Inflammatory macrophage treated with lipopolysaccharide for 1 hour (primary cell): Measurements from ENCODE around the gene TMEM236.

Source experiments
- DNase-seq, 2 donors: peaks; one replicate each; pipeline ENCODE4 v3.0.0-alpha.2; 2020 to 2022

Gene TMEM236

DNA sequence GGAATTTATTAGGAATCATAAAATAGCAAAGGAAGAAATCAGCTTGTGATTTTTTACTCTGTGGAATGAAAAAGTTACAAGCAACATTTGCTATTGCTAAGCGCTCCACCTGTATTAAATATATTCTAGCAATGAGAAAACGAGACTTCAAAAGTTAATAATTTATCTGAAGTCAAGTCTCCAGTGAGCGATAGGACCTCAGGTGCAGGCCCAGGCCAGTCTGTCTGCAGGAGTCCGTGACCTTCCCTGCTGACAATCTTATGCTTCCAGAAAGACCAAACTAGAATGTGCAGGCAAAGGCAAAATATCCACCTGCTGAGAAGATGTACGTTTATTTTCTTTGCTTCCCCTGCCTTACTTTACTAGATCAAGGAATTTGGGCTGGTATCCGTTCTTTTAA lies 79.9 kb downstream of the TMEM236 start:
- no peak for DNase-seq

DNA sequence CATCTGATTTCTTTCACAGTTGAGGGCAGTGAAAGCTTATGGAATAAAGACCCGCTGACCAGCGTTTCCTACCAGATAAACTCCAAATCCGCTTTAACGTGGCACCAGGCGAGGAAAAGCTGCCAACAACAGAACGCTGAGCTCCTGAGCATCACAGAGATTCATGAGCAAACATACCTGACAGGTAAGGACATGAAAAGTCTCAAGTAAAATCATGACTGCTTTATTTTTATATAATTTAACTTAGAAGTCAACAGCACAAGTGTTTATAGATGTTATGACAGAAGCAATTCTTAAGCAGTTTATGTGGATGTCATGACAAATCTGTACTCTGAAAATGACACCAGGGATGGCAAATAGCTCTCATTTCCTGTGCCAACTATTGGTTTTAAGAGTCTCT lies 81.7 kb downstream of the TMEM236 start:
- DNase-seq = no peak

DNA sequence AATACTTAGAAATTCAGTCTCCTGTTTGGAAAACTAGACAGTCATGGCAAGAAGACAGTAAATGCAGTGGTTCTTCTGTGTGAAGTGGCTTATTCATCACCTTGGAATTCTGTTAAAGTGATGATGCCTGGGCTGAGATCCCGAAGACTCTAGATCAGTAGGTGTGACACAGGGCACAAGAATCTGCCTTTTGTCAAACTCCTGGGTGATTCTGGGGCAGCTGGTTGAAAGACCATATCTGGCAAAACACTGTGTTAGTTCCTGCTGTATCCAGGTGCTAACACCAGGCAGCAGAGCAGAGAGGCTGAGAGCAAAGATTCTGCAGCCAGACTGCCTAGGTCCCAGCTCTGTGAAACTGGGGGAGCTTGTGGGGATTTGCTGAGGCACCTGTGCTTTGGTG lies 83.7 kb downstream of the TMEM236 start:
- no peak for DNase-seq

DNA sequence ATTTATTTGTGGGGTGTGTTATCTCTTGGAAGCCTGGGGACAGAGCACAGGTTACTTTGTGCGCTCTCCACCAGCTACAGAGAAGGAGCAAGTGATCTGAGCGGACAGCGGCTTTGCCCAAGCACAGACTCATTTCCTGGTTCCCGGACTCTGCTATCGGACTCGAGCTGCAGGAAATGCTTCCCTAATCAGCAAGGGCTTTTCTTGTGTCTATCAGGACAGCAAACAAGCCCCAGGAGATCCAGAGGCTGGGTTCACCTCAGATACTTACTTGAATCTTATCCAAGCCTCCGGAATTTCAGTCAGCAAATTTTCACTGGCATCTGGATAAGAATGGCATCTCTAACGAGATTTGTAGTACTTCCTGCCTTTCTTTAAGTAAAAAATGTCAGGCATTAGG lies 84.9 kb downstream of the TMEM236 start:
- peak in 1 of 2 donors; percentile 43 for DNase-seq

DNA sequence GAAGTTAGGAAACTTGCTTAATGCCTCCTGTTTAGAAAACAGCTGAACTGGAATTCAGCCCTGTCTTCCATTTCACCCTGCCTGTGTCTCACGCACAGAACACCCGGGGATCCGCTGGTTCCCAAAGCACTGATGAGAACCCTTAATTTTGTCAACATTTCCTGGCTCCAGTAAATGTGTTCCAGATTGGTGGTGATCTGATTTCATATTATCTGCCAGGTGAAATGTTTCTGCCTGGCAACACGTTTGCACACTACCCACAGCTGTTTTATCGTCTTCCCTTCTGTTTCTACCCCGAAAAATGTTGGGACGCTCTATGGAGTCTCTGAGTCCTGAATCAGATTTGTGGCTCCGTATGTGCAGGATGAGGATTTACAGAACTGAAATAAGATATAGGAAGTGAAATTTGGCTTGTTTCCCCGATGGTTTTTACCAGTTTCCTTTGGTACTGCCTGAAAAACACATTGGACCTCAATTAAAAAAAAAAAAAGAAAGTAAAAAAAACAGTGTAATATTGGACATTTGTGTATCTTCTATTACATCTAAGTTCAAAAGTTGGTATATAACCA lies 86.2 kb downstream of the TMEM236 start:
- peak; percentile 58 to 68 for DNase-seq

DNA sequence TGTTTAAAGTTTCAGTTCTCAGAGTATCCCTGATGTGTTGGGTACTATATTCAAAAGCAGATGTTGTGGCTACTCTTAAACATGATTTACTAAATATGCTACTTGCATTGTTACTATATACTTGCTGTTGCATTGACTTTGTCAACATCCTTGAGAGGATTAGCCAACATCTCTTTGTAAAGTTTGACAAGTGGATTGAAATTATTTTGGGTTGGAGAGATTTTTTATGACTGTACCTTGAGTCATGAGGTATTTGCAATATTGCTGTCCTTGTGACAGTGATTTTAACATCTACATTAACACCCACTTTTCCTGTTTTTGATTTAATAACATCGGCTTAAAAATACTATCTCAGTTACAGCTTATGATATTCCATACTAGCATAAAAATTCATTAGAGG lies 89.0 kb downstream of the TMEM236 start:
- DNase-seq = peak; percentile 66 to 84

DNA sequence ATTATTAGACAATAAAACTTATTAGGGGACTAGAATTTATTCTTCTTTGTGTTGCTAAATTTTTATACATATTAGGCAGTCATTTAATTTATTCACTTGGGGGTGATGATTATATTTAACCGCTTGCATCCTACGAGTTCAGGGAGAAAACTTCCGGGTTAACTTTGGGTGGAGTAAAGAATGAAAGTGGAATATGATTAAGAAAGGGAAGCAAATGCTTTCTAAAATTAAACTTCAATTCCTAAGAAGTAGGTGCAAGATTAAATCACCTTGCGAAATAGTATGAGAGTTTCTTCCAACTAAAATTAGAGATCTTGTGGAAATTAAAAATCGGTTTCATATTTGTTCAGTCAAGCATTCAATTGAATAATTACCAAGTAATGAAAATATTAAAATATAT lies 90.6 kb downstream of the TMEM236 start:
- DNase-seq = no peak

DNA sequence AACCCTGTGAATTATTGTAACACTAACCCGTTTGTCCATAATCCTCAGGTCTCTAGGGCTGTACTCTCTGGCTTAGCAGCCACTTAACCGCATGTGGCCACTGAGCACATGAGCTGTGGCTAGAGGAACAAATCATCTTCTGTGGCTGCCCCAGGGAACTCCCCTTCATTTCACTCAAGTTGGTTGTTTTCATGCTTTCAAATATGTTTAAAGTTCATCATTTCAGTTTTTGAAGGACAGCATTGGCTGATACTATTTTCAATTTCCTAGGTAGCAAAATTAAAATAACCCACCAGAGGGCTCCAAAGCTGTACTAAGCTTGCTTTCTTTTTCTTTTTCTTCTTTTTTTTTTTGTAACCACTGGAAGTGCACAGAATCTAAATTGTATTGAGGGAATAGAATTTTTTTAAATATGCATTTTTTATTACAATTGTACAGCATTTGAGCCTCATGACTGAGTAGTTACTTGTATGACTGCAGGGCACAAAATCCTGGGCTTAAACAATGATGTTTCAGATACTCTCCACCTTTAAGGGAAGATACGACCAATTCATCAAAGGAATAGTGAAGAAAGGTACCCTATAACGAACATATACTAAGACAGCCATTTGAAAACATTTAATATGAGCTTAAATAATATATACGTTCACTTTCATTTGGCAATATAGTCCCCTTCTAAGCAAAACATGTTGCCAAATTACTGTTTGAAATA lies 95.7 kb downstream of the TMEM236 start:
- DNase-seq = peak in 1 of 2 donors; percentile 46

DNA sequence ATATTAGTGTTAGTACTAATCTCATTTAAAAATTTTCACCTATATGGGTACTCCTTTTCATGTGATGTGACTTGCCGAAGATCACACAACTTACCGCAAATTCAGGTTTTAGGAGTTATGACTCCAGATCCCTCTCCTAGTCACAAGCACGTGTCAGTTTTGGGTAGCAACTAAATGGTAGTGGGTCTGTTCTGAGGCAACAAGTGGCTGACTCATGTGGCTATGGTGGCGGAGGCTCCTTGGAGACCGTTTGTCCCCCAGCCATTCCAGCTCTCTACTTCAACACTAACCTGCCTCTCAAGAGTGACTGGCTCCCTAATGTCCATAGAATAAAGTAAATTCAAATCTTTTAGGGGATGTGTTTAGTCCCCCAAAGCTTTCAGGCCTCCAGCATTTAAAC lies 96.6 kb downstream of the TMEM236 start:
- DNase-seq = no peak
